ENCODE measurements around the gene ITGA8.
"Not testable (repeated sequence)": the region's sequence is repeated elsewhere in the genome, so short reads cannot be mapped to it uniquely, and the experiment has no call there.

ITGA8 gene

GRCh38 chr10:15605740-15606369 lies 113.9 kb downstream of the ITGA8 start:
- DNase-seq: no peak

DNA sequence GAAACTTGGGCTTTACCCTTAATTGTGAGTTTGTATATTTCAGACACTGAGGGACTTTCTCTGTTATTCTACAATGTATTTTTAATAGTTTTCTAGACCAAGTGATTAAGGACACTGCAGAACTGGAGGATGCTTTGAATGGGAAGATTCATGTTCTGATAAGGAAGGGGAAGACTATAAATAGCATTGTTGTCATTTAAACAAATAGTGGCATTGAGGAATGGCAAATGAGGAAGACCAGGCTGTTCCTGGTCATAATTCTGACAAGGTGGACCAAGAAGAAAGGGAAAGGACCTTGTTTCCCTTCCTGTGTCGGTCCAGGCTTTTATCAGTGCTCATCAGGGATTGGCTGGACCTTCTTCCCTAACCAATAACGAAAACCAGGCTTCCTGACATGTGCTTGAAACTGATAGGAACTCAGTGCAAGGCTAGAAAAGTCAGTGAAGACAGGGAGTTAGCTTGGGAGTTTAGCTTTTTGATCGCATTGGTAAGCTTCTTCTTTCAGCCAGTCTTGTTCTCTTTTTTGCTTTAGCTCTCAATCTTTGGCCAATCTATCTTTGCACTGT lies 116.2 kb downstream of the ITGA8 start:
- no peak for DNase-seq

DNA sequence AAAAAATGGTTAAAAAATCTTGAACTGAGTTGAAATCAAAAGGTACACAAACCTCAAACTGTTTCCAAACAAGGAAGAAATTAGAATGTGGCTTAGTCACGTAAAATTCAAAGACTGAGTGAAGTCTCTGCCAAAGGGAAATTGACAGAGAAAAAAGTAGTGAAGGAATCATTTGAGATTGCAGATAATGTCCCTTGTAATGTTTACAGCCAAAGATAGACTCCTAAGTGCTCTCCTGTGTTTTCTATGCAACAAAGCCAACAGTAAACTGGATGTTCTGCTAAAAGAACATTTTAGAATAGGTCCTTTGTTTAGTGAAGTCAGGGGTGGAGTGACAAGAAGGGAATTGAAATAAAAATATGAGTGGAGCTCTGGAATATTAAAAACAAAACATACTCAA lies 117.9 kb downstream of the ITGA8 start:
- DNase-seq: no peak

- no peak for DNase-seq
Observed at GRCh38 chr10:15595260-15595659, 124.5 kb downstream of the ITGA8 start.

DNA sequence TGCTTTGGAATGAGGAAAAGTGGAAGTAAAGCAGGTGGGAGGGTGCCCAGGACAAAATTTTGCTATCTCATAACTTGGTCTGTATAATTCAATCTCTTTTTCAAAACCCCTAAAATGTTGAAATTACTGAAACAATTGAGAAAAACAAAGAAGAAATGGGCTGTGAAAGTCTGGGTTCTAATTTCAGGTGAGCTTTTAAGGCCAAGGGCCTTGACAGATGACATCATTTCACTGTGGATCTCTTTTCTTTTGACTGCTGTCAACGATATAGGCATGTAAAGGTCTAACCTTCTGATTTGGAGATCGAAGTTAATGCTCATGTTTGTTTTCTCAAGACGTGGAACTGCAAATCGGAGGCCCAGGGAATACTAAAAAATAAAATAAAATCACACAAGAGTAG lies 127.8 kb downstream of the ITGA8 start:
- no peak for DNase-seq

DNA sequence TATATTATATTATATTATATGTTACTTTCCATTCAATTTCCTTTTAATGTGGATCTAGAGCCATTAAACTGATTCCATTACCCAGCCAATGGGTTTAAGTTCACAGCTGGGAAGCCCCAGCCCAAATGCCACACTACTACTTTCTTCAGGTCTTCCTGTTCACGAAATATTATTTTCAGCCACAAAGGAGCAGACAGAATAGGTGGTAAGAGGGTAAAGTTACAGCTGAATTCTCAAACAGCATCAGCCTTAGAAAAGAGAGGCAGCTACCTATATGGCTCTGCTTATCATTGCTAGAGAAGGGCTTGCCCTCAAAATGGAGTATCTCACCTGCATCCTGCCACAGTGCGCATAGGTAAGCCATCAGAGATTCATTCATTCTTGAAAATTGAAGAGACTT lies 128.3 kb downstream of the ITGA8 start:
- DNase-seq: no peak

- no peak for DNase-seq
Observed at GRCh38 chr10:15588635-15589508, 130.8 kb downstream of the ITGA8 start.

DNA sequence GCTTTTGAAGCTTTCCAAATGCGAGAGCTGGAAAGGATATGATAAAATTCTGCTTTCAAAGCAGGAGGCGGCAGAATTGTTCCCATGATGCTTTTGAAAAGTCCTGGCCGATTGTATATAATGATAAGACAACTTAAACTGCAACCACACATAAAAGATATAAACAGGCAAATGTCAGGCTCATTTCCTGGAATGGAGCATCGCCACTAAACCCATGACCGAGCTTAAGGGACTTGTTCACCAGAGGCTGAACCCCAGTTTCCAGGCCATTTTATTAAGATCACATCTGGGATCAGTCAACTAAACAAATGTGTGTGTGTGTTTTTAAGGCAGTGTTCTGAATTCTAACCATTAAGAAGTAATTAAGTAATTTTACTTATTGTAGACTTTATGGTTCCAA lies 131.6 kb downstream of the ITGA8 start:
- DNase-seq: no peak

DNA sequence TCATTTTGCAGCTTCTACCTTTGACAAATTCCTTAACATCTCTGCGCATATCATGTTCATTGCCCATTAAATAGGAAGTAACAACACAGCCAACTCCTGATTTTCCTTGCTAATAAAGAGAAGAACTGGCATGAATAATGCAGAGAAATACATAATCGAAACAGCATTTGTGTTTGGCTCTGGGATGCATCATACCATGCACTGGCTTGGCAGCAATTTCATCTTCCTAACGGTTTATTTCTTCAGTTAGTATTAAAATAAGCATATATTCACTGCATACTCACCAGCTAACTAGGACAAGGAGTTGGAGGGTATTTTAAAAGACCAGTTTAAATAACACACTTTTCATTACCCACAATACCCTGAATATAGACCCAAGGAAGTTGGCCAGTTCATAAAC lies 132.5 kb downstream of the ITGA8 start:
- DNase-seq: no peak

GRCh38 chr10:15585303-15585715 lies 134.4 kb downstream of the ITGA8 start:
- DNase-seq: peak; percentile 83

DNA sequence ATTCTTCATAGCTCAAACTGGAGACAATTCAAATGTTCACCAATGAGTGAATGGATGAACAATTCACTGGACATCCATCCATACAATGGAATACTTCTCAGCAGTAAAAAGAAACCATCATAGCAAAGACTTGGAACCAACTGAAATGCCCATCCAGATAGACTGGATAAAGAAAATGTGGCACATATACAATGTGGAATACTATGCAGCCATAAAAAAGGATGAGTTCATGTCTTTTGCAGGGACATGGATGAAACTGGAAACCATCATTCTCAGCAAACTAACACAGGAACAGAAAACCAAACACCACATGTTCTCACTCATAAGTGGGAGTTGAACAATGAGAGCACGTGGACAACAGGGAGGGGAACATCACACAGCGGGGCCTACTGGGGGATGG lies 136.8 kb downstream of the ITGA8 start:
- DNase-seq: not testable (repeated sequence)

DNA sequence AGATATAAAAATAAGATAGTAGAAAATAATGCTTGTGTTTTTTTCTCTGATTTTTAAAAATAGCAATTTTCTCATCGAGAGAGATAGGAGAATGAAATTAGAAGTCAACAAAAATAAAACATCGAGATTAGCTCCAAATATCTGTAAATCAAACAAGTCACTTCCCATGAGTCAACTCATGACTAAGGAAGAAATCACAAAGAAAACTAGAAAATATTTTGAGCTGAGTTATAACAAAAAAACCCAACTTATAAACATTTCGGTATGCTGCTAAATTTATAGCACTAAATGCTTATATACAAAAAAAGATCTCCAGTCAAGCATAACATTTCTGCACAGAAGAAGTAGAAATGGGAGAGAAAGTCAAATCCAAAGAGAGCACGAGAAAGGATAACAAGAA lies 140.1 kb downstream of the ITGA8 start:
- DNase-seq: no peak

DNA sequence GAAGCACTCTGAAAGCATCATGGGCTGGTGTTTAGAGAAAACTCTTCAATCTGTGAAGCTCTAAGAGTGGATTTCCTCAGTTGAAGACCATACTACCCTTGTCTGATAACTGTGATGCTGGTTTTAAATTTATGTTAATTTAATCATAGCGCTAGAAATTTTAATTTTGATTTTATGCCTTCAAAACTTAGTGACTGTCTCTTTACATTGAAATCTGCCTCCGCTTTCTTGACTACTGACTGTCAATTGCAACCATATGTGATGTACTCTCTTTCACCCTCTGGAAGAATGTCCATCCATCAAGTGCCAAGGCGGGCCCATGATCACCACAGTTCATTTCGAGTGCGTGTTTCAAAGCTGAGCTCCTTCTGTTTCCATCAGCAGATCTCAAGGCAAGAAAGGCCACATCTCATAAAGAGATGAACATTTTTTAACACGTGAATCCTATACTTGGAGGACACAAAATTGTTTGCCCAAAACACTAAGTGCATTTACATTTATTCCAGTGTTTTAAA lies 147.1 kb downstream of the ITGA8 start:
- no peak for DNase-seq

DNA sequence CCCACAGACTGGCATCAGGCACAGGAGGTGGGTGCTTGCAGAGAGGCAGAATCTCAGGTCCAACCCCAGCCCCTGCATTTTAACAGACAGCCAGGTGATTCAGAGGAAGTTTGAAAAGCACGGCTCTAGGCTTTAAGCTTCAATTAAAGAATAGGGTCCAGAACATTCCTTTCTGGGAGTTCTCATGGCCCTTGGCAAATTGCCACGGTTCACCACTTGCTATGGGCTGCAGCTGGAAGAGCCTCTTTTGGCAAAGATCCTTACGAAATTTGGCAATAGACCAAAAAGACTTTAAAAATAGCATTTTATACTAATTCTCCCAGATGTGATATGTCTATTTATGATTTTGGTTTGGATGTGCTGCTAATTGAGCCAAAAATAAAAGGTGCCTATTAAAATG lies 148.1 kb downstream of the ITGA8 start:
- peak; percentile 9 for DNase-seq

- no peak for DNase-seq
Observed at GRCh38 chr10:15570738-15571339, 148.9 kb downstream of the ITGA8 start.

GRCh38 chr10:15567952-15568351 lies 151.8 kb downstream of the ITGA8 start:
- no peak for DNase-seq

DNA sequence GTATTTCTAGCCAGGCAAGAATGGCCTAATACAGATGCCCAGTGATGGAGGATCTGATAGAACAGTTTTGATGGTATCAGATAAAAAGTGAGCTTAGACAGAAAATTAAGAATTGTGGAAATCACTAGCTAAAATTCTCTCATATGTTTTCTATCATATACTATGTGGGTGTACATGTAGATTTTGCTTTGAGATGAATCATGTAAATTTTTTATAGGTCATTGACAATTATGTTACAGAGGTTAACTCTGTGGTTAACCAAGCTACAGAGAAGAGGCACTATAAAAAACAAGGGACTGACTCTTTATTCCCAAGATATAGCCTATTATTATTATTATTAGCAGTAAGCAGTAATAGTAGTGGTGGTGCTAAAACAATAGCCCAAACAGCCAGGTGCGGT lies 156.5 kb downstream of the ITGA8 start:
- DNase-seq: no peak

- DNase-seq: no peak
Observed at GRCh38 chr10:15562578-15562977, 157.1 kb downstream of the ITGA8 start.

DNA sequence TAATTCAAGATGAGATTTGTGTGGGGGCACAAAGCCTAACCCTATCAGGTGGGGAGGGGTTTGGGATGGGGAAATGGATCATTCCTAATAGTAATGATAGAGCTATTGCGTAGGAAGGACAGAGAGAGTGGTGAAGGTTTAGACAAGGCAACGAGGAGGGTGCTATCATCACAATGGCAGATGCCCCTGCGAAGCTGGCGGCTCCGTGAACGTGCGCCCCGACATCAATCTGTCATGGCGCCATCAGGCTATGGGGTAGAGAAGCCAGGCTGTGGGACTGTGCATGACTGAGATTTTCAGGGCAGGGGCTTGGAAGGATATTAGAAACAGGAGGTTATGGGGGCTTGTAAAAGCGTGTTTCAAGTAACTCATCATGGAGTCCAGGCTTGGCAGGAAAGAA lies 157.6 kb downstream of the ITGA8 start:
- DNase-seq: no peak

DNA sequence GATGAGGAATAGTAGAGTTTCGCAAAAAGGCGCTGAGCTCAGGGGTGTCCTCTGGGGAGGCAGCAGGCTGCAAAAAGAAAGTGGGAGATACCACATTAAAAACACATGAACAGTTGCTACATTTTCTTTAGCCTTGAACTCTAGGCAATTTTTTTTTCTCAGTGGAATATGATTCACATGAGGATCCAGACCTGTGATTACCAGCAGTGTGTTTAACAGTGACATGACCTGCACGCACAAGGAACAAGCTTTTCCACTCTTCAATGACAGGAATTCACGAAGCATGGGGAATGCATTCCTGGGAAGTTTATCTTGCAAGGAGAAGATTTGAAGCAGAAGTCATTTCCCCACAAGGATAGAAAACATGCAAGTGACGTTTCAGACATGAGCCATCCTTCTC lies 161.6 kb downstream of the ITGA8 start:
- no peak for DNase-seq

GRCh38 chr10:15557168-15557567 lies 162.6 kb downstream of the ITGA8 start:
- not testable (repeated sequence) for DNase-seq

DNA sequence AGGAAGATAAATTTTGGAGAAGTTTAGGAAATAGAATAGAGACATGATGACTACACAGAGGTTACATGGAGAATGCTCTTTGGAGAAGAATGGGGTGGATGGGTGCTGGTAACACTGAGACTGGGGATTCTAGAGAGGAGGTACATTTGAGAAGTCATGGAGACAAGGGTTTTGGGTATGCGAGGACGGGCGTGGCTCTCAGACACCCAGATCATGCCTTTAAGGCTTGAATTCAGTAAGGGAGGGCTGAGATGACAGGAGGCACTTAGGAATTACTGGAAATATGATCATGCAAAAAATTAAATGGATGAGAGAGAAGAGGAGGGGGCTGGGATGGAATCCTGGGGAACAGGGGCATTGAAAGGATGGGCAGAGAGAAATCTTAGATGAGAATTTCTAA lies 168.8 kb downstream of the ITGA8 start:
- DNase-seq: no peak

DNA sequence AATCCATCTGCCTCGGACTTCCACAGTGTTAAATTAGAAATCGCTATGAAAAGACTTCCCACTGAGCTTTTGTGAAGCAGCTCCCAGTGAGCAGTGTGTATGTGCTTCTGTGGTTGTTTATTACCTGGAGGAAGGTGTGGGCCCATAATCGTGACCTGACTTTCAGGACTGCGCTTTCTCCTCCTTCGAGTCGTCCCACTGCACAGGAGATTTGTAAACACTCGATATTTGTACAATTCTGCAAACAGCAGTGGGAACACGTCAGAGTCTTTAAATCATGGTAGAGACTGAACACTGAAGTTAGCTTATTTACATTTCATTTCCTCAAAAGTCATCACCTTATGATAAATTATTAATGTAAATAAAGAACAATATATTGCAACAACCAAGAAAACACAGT lies 171.4 kb downstream of the ITGA8 start:
- DNase-seq: no peak

- DNase-seq: no peak
Observed at GRCh38 chr10:15546606-15547005, 173.1 kb downstream of the ITGA8 start.

All from midbrain (tissue), 1 donor.